Gastrocnemius medialis (tissue), 4 donors: ENCODE data around the gene HSD17B7. TPM values are rescaled to one million over a fixed set of nuclear protein-coding genes. Genes with fewer than 3 reads are reported as not detected.
"Not testable (repeated sequence)": the region's sequence is repeated elsewhere in the genome, so short reads cannot be mapped to it uniquely, and the experiment has no call there.

Source experiments
- ATAC-seq, 2 donors: fragments of 150-250 bp; one replicate each; pipeline ENCODE4 v1.9.1; 2016
- DNase-seq, 2 donors: peaks; one replicate each; pipeline ENCODE4 v3.0.0-alpha.2; 2019
- H3K27ac ChIP-seq, 4 donors: fragments of 200-600 bp; sonication (generic); 1 replicate in 1 of 4; 2 replicates in 3 of 4; pipeline ENCODE4 v1.5.1; 2016 to 2018; ENCODE audit warnings: mild to moderate bottlenecking in 2 of 4, moderate library complexity in 1 of 4
- H3K27me3 ChIP-seq, 3 donors: fragments of 200-600 bp; sonication (generic) in 2 of 3; 1 replicate in 1 of 3; 2 replicates in 2 of 3; pipeline versions ENCODE4 v1.5.1 to v1.6.0; 2016 to 2019; ENCODE audit warnings: mild to moderate bottlenecking in 1 of 3, moderate library complexity in 1 of 3
- H3K36me3 ChIP-seq, 2 donors: fragments of 200-600 bp; sonication (generic) in 1 of 2; one replicate each; pipeline ENCODE4 v1.5.1; 2017 to 2018
- H3K4me1 ChIP-seq, 2 donors: fragments of 200-600 bp; sonication (generic) in 1 of 2; one replicate each; pipeline ENCODE4 v1.5.1; 2016 to 2017; ENCODE audit warnings: mild to moderate bottlenecking in 2 of 2
- H3K4me3 ChIP-seq, 4 donors: fragments of 200-600 bp; sonication (generic) in 3 of 4; 1 replicate in 1 of 4; 2 replicates in 3 of 4; pipeline ENCODE4 v1.5.1; 2016 to 2019; ENCODE audit warnings: mild to moderate bottlenecking in 2 of 4
- H3K9me3 ChIP-seq, 3 donors: fragments of 200-600 bp; sonication (generic) in 2 of 3; 1 replicate in 1 of 3; 2 replicates in 2 of 3; pipeline ENCODE4 v1.5.1; 2016 to 2019
- CTCF ChIP-seq, 5 experiments: fragments of 450-650 bp in 3 of 5; fragments of 200-600 bp in 2 of 5; sonication (generic) in 2 of 5; IDR thresholded peaks in 4 of 5; conservative IDR thresholded peaks in 1 of 5; 1 replicate in 4 of 5; 2 replicates in 1 of 5; pipeline ENCODE4 v1.5.1; 2016 to 2019; ENCODE audit warnings: antibody characterized with exemption in 5 of 5, mild to moderate bottlenecking in 3 of 5, moderate library complexity in 3 of 5
- POLR2A ChIP-seq, 2 donors: fragments of 450-650 bp; IDR thresholded peaks; one replicate each; pipeline ENCODE4 v1.6.1; 2017; ENCODE audit warnings: antibody characterized with exemption in 2 of 2, mild to moderate bottlenecking in 2 of 2, moderate library complexity in 2 of 2
- in situ Hi-C, 4 donors: fragments of 200-750 bp; cut with MboI; loops; one replicate each; pipeline versions ENCODE4 v1.15.0 to v1.8.0; 2017; ENCODE audit warnings: low sequenced_read_pairs in 4 of 4
- intact Hi-C: fragments of 100-400 bp; cut with DNase I; formaldehyde crosslinking; loops from one replicate; pipeline ENCODE4 v1.15.1; 2023; ENCODE audit warnings: low total_unique reads
- total RNA-seq, 4 donors: library from RNA; depleted of rRNA; stranded (reverse); fragments of >200 nt; gene quantifications; one replicate each; pipeline versions ENCODE4 v1.1.0 to v1.2.3, GENCODE V29; 2016

Gene HSD17B7, protein sequence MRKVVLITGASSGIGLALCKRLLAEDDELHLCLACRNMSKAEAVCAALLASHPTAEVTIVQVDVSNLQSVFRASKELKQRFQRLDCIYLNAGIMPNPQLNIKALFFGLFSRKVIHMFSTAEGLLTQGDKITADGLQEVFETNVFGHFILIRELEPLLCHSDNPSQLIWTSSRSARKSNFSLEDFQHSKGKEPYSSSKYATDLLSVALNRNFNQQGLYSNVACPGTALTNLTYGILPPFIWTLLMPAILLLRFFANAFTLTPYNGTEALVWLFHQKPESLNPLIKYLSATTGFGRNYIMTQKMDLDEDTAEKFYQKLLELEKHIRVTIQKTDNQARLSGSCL
- total RNA-seq = 1 to 10 TPM in 3 of 4 donors, under 1 TPM in 1; 0.87 to 3.3 (median 2.4) TPM

- H3K4me3 ChIP-seq = peak within 1 kb of the TSS; percentile 50 to 62 (median 62)
- H3K27me3 ChIP-seq, H3K36me3 ChIP-seq, intact Hi-C loops, H3K9me3 ChIP-seq, H3K4me1 ChIP-seq: not testable (repeated sequence)
- peak within 1 kb of the TSS; percentile 81 to 90 (median 86) for H3K27ac ChIP-seq
- in situ Hi-C loops = loop anchor here in 2 of 4 donors (10.0 to 25.0 kb wide), 2 partner anchors 176 to 178 kb away; no protein-coding TSS in a partner anchor
- peak; percentile 47 to 84 for DNase-seq
- ATAC-seq = peak; percentile 98 to 99
- TF ChIP-seq POLR2A (IDR thresholded peaks at IDR 0.05) = peak; percentile 12 to 44
- TF ChIP-seq CTCF (IDR thresholded peaks at IDR 0.05 in 4 of 5, conservative IDR thresholded peaks at IDR 0.05 in 1 of 5) = peak in 1 of 5 experiments; percentile 13
These were observed at the start of gene HSD17B7 for GRCh38 chr1:162790303-162790984. TSS of gene HSD17B7 (plus strand) at chr1:162790702. CDS start at chr1:162790801, 99 bp downstream.

DNA sequence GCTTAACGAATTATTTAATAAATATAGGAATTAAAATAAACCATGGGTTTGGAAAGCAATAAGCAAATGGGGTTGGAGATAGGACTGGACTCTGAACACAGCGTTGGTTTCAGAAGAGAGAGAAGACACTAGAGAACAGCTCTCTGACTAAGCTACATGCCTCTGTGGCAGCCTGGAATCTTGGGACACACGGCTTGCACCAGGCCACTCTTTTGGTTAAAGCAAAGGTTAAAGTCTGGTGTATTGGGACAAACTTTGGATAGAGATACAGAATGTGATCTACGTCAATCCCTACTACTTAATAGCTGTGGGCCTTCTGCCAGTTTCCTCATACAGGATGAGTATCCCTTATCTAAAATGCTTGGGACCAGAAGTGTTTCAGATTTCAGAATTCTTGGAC is 49.7 kb upstream of the HSD17B7 start:
- TF ChIP-seq CTCF (IDR thresholded peaks at IDR 0.05 in 4 of 5, conservative IDR thresholded peaks at IDR 0.05 in 1 of 5) (no peak), POLR2A (IDR thresholded peaks at IDR 0.05) (no peak)
- Histone ChIP-seq H3K27me3 (no peaks in the 10 kb centered on the region), H3K9me3 (no peaks in the 10 kb centered on the region), H3K4me3 (no peak overlapping the region), H3K4me1 (no peaks in the 10 kb centered on the region), H3K27ac (no peak overlapping the region), H3K36me3 (no peaks in the 10 kb centered on the region)
- DNase-seq = no peak
- no peak for ATAC-seq
- in situ Hi-C loops = no loop called here
- intact Hi-C loops = no loop called here

DNA sequence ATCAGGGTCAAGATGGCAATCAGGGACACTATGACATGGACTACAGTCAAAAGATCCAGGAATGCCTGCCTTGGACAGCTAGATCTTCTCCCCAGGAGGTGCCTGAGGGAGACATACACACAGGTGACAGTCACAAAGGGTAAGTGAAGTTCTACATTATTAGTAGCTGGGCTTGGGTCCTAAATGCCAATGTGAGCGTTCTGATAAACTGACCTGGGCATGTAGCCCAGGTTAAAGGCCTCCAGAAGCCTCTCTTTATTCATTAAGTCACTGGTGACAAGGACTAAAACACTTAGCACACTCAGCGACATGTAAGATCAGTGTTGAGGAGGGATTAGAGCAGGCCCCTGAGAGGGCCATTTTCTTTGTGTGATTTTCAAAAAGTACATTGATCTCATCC is 48.9 kb upstream of the HSD17B7 start:
- no peaks in the 10 kb centered on the region for H3K27me3 ChIP-seq
- DNase-seq (no peak), ATAC-seq (no peak)
- no peak for TF ChIP-seq POLR2A (IDR thresholded peaks at IDR 0.05)
- no peak for TF ChIP-seq CTCF (IDR thresholded peaks at IDR 0.05 in 4 of 5, conservative IDR thresholded peaks at IDR 0.05 in 1 of 5)
- H3K36me3 ChIP-seq = no peaks in the 10 kb centered on the region
- intact Hi-C loops = no loop called here
- H3K4me3 ChIP-seq = no peak overlapping the region
- H3K9me3 ChIP-seq = no peaks in the 10 kb centered on the region
- in situ Hi-C loops = no loop called here
- H3K27ac ChIP-seq = no peak overlapping the region
- no peaks in the 10 kb centered on the region for H3K4me1 ChIP-seq

- intact Hi-C loops = not testable (repeated sequence)
These were observed 44.1 kb upstream of the HSD17B7 start for GRCh38 chr1:162746264-162746942.

More at GRCh38 chr1:162746264-162746942, 44.1 kb upstream of the HSD17B7 start:
- H3K27ac ChIP-seq, in situ Hi-C loops, ATAC-seq, H3K4me3 ChIP-seq, H3K9me3 ChIP-seq, H3K4me1 ChIP-seq, H3K27me3 ChIP-seq, DNase-seq, H3K36me3 ChIP-seq: not testable (repeated sequence)
